Uterus (tissue), 4 donors: ENCODE results near the gene EPHA2. TPM values are rescaled to one million over a fixed set of nuclear protein-coding genes. Genes with fewer than 3 reads are reported as not detected.

Source experiments
- DNase-seq, 2 donors: peaks; one replicate each; pipeline ENCODE4 v3.0.0-alpha.2; 2019 to 2020
- H3K27ac ChIP-seq, 2 donors: fragments of 200-600 bp; sonication (generic); 1 replicate in 1 of 2; 2 replicates in 1 of 2; pipeline ENCODE4 v1.5.1; 2016 to 2018
- H3K27me3 ChIP-seq, 2 donors: fragments of 200-600 bp; sonication (generic); one replicate each; pipeline ENCODE4 v1.5.1; 2018 to 2019; ENCODE audit warnings: control low read depth in 1 of 2
- H3K36me3 ChIP-seq, 2 donors: fragments of 200-600 bp; sonication (generic); one replicate each; pipeline ENCODE4 v1.5.1; 2019; ENCODE audit warnings: control low read depth in 1 of 2
- H3K4me1 ChIP-seq, 2 donors: fragments of 200-600 bp; sonication (generic); one replicate each; pipeline ENCODE4 v1.5.1; 2018 to 2019; ENCODE audit warnings: control low read depth in 1 of 2
- H3K4me3 ChIP-seq, 2 donors: fragments of 200-600 bp; sonication (generic); 1 replicate in 1 of 2; 2 replicates in 1 of 2; pipeline ENCODE4 v1.5.1; 2018 to 2019; ENCODE audit warnings: mild to moderate bottlenecking in 1 of 2
- H3K9me3 ChIP-seq, 2 donors: fragments of 200-600 bp; sonication (generic); one replicate each; pipeline ENCODE4 v1.5.1; 2019; ENCODE audit warnings: control low read depth in 1 of 2
- POLR2A ChIP-seq, 2 donors: fragments of 450-650 bp; IDR thresholded peaks; one replicate each; pipeline ENCODE4 v1.6.1; 2016; ENCODE audit warnings: antibody characterized with exemption in 2 of 2, mild to moderate bottlenecking in 1 of 2, moderate library complexity in 1 of 2
- intact Hi-C: fragments of 100-400 bp; cut with DNase I; formaldehyde crosslinking; loops from one replicate; pipeline ENCODE4 v1.15.1; 2023; ENCODE audit warnings: low total_unique reads
- total RNA-seq, 4 donors: library from RNA; depleted of rRNA in 3 of 4; stranded (reverse); fragments of >200 nt in 3 of 4; gene quantifications; one replicate each; pipeline versions ENCODE4 v1.1.0 to v1.2.4, GENCODE V29; 2014 to 2023
- TF ChIP-seq, protein P1 (sequence below), 4 experiments: fragments of 200-600 bp in 2 of 4; fragments of 450-650 bp in 2 of 4; sonication (generic) in 2 of 4; IDR thresholded peaks; one replicate each; pipeline ENCODE4 v1.5.1; 2016 to 2019; ENCODE audit warnings: antibody characterized with exemption in 4 of 4, mild to moderate bottlenecking in 2 of 4, moderate library complexity in 1 of 4
- donor health status: DM: yes; HTN: yes; CAD: no.

The EPHA2 gene
- total RNA-seq, 4 donors from 2014 or later: 2.4 to 32.9 (median 16.3) TPM

DNA sequence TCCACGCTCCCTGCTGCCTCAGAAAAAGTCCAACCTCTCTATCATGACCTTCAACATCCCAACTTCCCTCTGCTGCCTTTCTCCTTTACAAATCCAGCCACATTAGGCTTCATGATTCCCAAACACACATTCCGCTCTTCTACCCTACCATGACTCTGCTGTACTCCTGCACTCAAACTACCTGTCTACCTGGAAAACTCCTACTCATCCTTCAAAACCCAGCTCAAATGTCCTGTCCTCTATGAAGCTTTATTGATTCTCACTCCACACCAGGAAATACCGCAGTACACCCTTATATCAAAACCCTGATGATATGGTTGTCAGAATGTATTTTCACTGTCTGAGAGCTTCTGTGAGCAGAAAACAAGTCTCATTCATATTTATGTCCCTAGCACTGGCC is 47.7 kb upstream of the EPHA2 start:
- Histone ChIP-seq H3K27me3 (no peaks in the 10 kb centered on the region), H3K36me3 (no peaks in the 10 kb centered on the region), H3K9me3 (no peaks in the 10 kb centered on the region), H3K4me3 (no peak overlapping the region), H3K27ac (no peak overlapping the region), H3K4me1 (peaks cover 0 to 7% of the 10 kb centered on the region in 2 donors)
- TF ChIP-seq, protein P1, sequence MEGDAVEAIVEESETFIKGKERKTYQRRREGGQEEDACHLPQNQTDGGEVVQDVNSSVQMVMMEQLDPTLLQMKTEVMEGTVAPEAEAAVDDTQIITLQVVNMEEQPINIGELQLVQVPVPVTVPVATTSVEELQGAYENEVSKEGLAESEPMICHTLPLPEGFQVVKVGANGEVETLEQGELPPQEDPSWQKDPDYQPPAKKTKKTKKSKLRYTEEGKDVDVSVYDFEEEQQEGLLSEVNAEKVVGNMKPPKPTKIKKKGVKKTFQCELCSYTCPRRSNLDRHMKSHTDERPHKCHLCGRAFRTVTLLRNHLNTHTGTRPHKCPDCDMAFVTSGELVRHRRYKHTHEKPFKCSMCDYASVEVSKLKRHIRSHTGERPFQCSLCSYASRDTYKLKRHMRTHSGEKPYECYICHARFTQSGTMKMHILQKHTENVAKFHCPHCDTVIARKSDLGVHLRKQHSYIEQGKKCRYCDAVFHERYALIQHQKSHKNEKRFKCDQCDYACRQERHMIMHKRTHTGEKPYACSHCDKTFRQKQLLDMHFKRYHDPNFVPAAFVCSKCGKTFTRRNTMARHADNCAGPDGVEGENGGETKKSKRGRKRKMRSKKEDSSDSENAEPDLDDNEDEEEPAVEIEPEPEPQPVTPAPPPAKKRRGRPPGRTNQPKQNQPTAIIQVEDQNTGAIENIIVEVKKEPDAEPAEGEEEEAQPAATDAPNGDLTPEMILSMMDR (IDR thresholded peaks at IDR 0.05): no peak
- DNase-seq: no peak
- intact Hi-C loops: loop anchor here (10.0 kb wide), 1 partner anchor 161 kb away; the partner anchor contains the start of gene SZRD1

DNA sequence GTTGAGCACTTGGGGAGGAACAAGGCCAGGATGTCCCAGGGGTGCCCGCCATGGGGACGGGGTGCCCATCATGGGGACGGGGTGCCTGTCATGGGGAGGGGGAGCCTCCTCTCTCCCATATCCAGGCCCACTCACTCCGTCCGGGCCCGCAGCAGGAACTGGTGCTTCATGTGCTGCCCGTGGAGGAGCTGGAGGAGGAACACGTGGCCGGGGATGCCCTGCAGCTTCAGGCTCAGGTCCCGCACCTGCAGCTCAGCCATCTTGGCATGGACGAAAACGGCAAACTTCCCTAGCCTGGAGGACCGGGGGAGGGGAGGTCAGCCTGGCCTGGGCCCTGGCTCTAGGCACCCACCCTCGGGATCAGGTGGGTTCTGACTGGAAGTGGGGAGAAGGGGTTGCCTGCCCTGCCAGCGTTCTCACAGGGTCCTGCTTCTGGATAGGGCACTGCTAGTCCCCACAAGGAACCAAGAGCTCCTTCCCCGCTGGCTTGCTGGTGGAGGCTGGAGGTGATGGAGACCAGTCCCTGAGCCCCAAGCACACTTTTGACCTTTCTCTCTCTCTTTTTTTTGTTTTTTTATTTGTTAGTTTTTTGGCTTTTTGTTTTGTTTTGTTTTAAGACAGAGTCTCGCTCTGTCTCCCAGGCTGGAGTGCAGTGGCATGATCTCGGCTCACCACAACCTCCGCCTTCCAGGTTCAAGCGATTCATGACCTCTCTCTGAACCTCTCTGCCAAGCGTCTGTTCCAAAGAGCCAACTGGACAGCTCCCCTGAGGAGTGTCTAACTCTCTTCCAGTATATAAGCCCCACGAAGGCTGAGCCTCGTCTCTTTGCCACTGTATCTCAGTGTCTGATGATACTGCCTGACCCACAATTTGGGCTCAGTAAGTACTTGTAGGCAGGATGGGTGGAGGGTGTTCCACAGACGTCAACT is 46.7 kb upstream of the EPHA2 start:
- H3K9me3 ChIP-seq: no peaks in the 10 kb centered on the region
- no peaks in the 10 kb centered on the region for H3K27me3 ChIP-seq
- intact Hi-C loops: loop anchor here (10.0 kb wide), 1 partner anchor 162 kb away; the partner anchor contains the start of gene SZRD1
- TF ChIP-seq, protein P1 (IDR thresholded peaks at IDR 0.05): no peak
- no peak for TF ChIP-seq POLR2A (IDR thresholded peaks at IDR 0.05)
- no peak for DNase-seq
- H3K4me3 ChIP-seq: no peak overlapping the region
- H3K4me1 ChIP-seq: peaks cover 0 to 4% of the 10 kb centered on the region in 2 donors
- no peaks in the 10 kb centered on the region for H3K36me3 ChIP-seq
- H3K27ac ChIP-seq: peak overlapping the region in 1 of 2 donors; percentile 9

DNA sequence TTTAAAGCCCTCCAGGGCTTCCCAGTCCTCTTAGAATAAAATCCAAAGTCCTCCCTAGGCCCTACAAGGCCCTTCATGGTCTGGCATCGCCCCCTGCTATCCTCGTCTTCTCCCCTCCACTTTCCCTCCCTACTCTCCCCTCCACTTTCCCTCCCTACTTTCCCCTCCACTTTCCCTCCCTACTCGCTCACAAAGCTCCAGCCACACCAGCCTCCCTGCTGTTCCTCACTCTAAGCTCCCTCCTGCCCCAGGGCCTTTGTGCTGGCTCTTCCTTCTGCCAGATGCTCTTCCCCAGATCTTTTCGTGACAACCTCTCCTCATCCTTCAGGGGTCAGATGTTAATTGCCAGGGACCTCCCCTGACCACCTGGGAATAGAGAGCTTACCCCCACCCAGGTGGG is 43.8 kb upstream of the EPHA2 start:
- Histone ChIP-seq H3K36me3 (no peaks in the 10 kb centered on the region), H3K4me1 (peaks cover 0 to 5% of the 10 kb centered on the region in 2 donors), H3K27me3 (no peaks in the 10 kb centered on the region), H3K27ac (peak overlapping the region in 1 of 2 donors; percentile 48), H3K4me3 (no peak overlapping the region), H3K9me3 (no peaks in the 10 kb centered on the region)
- TF ChIP-seq POLR2A (IDR thresholded peaks at IDR 0.05): no peak
- TF ChIP-seq, protein P1 (IDR thresholded peaks at IDR 0.05): no peak
- intact Hi-C loops: loop anchor here (10.0 kb wide), 1 partner anchor 165 kb away; the partner anchor contains the start of gene SZRD1
- DNase-seq: no peak

DNA sequence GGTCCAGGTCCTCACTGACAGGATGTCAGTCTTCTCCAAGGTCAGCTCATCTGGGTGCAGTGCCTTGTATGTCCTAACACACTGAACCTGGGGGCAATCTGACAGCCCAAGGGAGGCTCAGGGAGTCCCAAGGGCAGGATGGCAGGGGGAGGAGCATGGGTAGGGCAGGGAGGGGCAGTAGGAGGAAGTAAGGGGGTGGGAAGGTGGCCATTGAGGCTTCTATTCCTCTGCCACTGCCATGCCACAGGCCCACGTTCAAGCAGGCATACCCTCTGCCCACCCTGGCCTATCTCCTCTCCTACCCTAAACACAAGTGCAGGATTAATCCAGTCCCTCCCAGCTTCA is 43.3 kb upstream of the EPHA2 start:
- intact Hi-C loops: no loop called here
- no peak for DNase-seq
- Histone ChIP-seq H3K4me1 (peaks cover 0 to 5% of the 10 kb centered on the region in 2 donors), H3K4me3 (no peak overlapping the region), H3K9me3 (no peaks in the 10 kb centered on the region), H3K27me3 (no peaks in the 10 kb centered on the region), H3K36me3 (no peaks in the 10 kb centered on the region), H3K27ac (peak overlapping the region in 1 of 2 donors; percentile 48)
- TF ChIP-seq, protein P1 (IDR thresholded peaks at IDR 0.05): no peak
- TF ChIP-seq POLR2A (IDR thresholded peaks at IDR 0.05): no peak
